ENCODE results near the gene SUMO2. TPM values are rescaled to one million over a fixed set of nuclear protein-coding genes. Genes with fewer than 3 reads are reported as not detected.
"Not testable (repeated sequence)": the region's sequence is repeated elsewhere in the genome, so short reads cannot be mapped to it uniquely, and the experiment has no call there.

The SUMO2 gene
- total RNA-seq, 1 donor from 2014 or later = 658 TPM

DNA sequence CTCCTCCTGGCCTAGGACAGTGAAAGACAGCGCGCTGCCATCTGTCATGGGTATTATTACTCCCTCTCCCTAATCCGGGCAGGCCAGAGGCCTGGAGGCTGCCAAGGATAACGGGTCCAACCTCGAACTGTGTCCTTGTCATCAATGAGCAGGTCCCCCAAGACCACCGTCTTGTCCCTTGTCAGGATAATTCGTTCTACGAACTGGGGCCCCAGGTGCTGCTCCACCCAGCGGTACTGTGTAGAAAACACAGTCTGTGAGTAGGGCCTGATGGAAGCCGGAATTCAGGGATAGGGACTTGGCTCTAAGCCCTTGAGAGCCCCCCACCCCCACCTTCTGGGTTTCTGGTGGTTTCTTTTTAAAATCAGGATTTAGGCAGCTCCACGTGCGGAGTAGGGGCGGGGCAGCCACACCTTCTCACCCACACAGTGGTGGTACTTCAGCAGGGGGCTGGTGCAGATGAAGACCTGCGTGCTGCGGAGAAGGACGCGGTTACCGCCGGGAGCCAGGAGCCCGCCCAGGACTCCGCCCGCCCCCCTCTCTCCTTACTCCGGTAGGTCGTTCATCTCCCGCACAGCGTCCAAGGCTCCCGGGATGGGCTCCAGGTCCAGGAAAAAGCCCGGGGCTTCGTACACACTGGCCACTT is 52.0 kb downstream of the SUMO2 start:
- intact Hi-C loops (cut with micrococcal nuclease) = loop anchor here (2.0 to 5.0 kb wide), 3 partner anchors 16 to 52 kb away; partner anchors contain the start of genes JPT1 and SUMO2
- Mint-ChIP-seq H3K27me3 (no peaks in the 10 kb centered on the region), H3K4me3 (peak overlapping the region; percentile 91), H3K4me1 (peaks cover 24% of the 10 kb centered on the region), H3K27ac (peak overlapping the region; percentile 87), H3K9me3 (no peaks in the 10 kb centered on the region), H3K36me3 (ENCODE audit: low read depth) (peaks cover 23% of the 10 kb centered on the region)
- peak; percentile 81 for DNase-seq

GRCh38 chr17:75130059-75130631 is 52.6 kb downstream of the SUMO2 start:
- Mint-ChIP-seq H3K9me3 (no peaks in the 10 kb centered on the region), H3K4me1 (peaks cover 26% of the 10 kb centered on the region), H3K36me3 (ENCODE audit: low read depth) (peaks cover 20% of the 10 kb centered on the region), H3K27me3 (no peaks in the 10 kb centered on the region), H3K4me3 (peak overlapping the region; percentile 91), H3K27ac (no peak overlapping the region)
- DNase-seq = no peak
- intact Hi-C loops (cut with micrococcal nuclease) = loop anchor here (2.0 to 5.0 kb wide), 3 partner anchors 15 to 52 kb away; partner anchors contain the start of genes JPT1 and SUMO2

DNA sequence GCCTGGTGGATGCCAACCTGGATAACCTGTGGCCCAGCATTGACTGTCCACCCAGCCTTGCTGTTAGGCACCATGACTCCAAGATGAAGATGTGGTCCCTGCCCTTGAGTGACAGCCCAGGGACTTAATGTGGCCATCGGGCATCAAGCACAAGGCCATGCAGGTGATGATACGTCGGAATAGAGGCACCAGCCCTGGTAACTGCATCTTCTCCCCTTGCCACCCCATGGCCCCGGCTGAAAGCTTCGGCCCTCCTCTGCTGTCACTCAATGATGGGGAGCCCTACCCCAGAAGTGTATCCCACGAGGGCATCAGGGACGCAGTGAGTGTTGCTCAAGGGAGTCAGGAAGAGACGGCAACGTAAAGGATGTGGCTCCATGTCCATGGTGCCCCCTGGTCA is 53.2 kb downstream of the SUMO2 start:
- no peaks in the 10 kb centered on the region for H3K9me3 Mint-ChIP-seq
- H3K36me3 Mint-ChIP-seq (ENCODE audit: low read depth) = peaks cover 19% of the 10 kb centered on the region
- intact Hi-C loops (cut with micrococcal nuclease) = no loop called here
- no peak for DNase-seq
- H3K4me3 Mint-ChIP-seq = peak overlapping the region; percentile 60
- peak overlapping the region; percentile 62 for H3K27ac Mint-ChIP-seq
- no peaks in the 10 kb centered on the region for H3K27me3 Mint-ChIP-seq
- peaks cover 32% of the 10 kb centered on the region for H3K4me1 Mint-ChIP-seq

DNA sequence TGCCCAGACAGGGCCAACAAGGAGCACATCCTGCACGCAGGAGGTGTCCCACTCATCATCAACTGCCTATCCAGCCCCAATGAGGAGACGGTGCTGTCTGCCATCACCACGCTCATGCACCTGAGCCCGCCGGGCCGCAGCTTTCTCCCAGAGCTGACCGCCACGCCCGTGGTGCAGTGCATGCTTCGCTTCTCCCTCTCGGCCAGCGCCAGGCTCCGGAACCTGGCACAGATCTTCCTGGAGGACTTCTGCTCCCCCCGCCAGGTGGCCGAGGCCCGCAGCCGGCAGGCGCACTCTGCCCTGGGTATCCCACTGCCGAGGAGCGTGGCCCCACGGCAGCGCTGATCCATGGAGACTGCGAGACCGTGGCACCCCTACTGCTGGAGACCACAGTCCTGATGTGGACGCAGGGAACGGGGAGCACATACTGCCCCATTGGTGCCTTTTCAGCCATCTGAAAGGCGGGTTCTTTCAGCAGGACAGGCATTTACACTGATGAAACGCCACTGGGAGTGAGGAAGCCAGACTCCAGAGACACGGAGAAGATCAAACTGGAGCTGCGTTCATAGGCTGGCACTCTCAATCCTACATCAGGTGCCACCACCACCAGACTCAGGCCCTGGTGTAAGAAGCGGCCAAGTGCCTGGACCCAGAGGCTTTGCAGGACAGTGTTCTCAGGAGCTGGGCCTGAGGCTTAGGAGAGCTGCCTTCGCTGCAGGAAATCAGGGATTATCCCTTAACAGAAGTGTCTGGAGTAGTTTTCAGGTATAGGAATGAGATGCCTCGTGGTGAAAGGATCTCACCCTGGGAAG is 53.9 kb downstream of the SUMO2 start:
- intact Hi-C loops (cut with micrococcal nuclease) = no loop called here
- H3K27ac Mint-ChIP-seq = no peak overlapping the region
- peak overlapping the region; percentile 30 for H3K4me3 Mint-ChIP-seq

GRCh38 chr17:75127936-75128335 is 54.8 kb downstream of the SUMO2 start:
- H3K27ac Mint-ChIP-seq; H3K27me3 Mint-ChIP-seq; H3K9me3 Mint-ChIP-seq; DNase-seq; intact Hi-C loops (cut with micrococcal nuclease); H3K4me3 Mint-ChIP-seq: not testable (repeated sequence)
- peaks cover 36% of the 10 kb centered on the region for H3K4me1 Mint-ChIP-seq
- peaks cover 23% of the 10 kb centered on the region for H3K36me3 Mint-ChIP-seq (ENCODE audit: low read depth)

More for the DNA sequence above, 53.9 kb downstream of the SUMO2 start:
- H3K36me3 Mint-ChIP-seq (ENCODE audit: low read depth) = peaks cover 22% of the 10 kb centered on the region
- DNase-seq = no peak
- H3K27me3 Mint-ChIP-seq = no peaks in the 10 kb centered on the region
- no peaks in the 10 kb centered on the region for H3K9me3 Mint-ChIP-seq
- peaks cover 39% of the 10 kb centered on the region for H3K4me1 Mint-ChIP-seq

DNA sequence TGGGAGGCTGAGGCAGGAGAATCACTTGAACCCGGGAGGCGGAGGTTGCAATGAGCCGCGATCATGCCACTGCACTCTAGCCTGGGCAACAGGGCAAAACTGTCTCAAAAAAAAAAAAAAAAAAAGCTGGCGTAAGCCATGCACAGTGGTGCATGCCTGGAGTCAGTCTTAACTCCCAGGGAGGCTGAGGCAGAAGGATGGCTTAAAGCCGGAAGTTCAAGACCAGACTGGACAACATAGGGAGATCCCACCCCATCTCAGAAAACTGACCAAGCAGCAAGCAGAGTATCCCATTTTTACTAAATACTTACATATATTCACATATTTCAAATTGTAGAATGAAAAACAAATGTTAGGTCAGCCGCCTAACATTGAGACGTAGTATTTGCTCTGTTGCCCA is 55.8 kb downstream of the SUMO2 start:
- intact Hi-C loops (cut with micrococcal nuclease) = no loop called here
- Mint-ChIP-seq H3K9me3 (no peaks in the 10 kb centered on the region), H3K36me3 (ENCODE audit: low read depth) (peaks cover 24% of the 10 kb centered on the region), H3K4me3 (no peak overlapping the region), H3K27ac (peak overlapping the region; percentile 29), H3K27me3 (no peaks in the 10 kb centered on the region), H3K4me1 (peaks cover 32% of the 10 kb centered on the region)
- DNase-seq = no peak

DNA sequence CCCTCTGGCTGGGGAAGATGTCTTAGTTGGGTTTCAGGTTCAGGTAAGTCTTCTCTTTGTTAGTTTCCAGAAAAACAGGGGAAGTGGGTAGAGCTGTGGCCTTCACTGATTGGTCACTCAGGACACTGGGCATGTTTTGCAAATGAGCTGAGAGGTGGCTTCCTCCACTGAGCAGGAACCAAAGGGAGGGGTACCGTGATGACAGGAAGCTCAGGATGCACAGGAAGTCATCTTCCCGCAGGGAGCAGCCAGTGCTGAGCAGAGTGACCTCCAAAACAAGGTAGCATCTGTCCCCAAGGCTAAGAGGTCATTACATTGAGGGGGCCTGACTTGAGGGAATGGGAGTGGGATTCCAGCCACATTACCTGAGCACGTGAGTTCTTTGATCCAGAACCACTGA is 56.8 kb downstream of the SUMO2 start:
- Mint-ChIP-seq H3K9me3 (no peaks in the 10 kb centered on the region), H3K36me3 (ENCODE audit: low read depth) (peaks cover 30% of the 10 kb centered on the region), H3K4me1 (peaks cover 36% of the 10 kb centered on the region), H3K27me3 (no peaks in the 10 kb centered on the region), H3K27ac (peak overlapping the region; percentile 75), H3K4me3 (peak overlapping the region; percentile 1)
- intact Hi-C loops (cut with micrococcal nuclease) = no loop called here
- peak; percentile 72 for DNase-seq

GRCh38 chr17:75124819-75125162 is 58.0 kb downstream of the SUMO2 start:
- Mint-ChIP-seq H3K27me3 (no peaks in the 10 kb centered on the region), H3K4me1 (peaks cover 30% of the 10 kb centered on the region), H3K9me3 (no peaks in the 10 kb centered on the region), H3K27ac (peak overlapping the region; percentile 80), H3K36me3 (ENCODE audit: low read depth) (peaks cover 28% of the 10 kb centered on the region), H3K4me3 (peak overlapping the region; percentile 18)
- intact Hi-C loops (cut with micrococcal nuclease) = no loop called here
- no peak for DNase-seq

DNA sequence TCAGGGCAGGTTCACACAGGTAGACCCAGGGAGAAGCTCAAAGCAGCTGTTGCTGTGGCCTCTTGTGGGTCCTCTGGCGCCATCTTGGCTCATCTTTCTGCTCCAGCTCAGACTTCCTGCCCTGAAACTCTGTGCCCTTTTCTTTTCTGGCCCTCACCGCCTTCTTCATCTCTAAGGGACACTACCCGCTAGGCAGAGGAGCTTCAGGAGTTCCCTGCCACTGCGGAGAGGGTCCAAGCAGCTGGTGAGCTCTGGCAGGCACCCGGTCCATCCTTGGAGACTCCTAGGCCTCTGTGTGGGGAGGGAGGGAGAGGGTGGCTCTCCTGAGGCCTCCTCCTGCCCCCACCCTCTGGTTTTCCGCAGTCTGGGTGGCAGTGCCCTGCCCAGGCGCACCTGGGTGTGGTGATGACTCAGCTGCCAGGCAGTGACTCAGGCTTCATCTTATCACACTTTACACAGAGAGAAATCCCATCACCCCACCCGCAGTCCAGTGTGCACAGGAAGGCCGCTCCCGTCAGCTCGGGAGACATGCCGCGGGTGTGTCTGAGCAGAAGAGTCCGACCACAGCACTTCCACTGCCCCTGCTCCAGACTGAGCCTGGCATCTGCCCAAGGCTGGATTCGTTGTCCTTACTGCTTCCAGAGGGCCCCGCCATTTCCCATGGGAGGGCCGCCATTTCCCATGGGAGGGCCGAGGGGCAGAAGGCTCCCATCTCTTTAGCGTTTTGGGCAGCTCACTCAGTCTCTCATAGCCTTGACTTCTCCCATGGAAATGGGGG is 58.5 kb downstream of the SUMO2 start:
- Mint-ChIP-seq H3K27me3 (no peaks in the 10 kb centered on the region), H3K4me3 (peak overlapping the region; percentile 42), H3K36me3 (ENCODE audit: low read depth) (peaks cover 25% of the 10 kb centered on the region), H3K9me3 (no peaks in the 10 kb centered on the region), H3K27ac (peak overlapping the region; percentile 80), H3K4me1 (peaks cover 27% of the 10 kb centered on the region)
- intact Hi-C loops (cut with micrococcal nuclease) = no loop called here
- DNase-seq = peak; percentile 79

GRCh38 chr17:75118307-75118706 is 64.5 kb downstream of the SUMO2 start:
- intact Hi-C loops (cut with micrococcal nuclease) = loop anchor here (10.0 kb wide), 1 partner anchor 154 kb away; no protein-coding TSS in a partner anchor
- H3K27me3 Mint-ChIP-seq = no peaks in the 10 kb centered on the region
- H3K27ac Mint-ChIP-seq = no peak overlapping the region
- no peak for DNase-seq
- no peaks in the 10 kb centered on the region for H3K9me3 Mint-ChIP-seq
- peaks cover 24% of the 10 kb centered on the region for H3K4me1 Mint-ChIP-seq
- no peak overlapping the region for H3K4me3 Mint-ChIP-seq
- H3K36me3 Mint-ChIP-seq (ENCODE audit: low read depth) = peaks cover 37% of the 10 kb centered on the region

DNA sequence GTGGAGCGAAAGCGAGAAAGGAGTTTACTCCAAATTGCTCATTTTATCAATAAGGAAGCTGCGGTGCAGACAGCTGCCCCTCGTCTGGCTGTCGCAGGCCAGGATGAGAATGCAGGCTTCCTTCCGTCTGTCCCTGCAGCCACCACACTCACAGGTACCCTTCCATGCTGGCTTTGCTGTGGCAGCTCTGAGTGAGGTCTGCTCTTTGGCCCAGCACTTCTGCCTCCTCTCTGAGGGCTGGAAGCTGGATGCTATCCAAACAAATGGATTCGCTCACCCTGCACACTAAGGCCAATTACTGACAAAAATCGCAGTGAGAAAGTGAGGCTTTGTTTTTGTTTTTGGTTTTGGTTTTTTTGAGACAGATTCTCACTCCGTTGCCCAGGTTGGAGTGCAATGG is 66.0 kb downstream of the SUMO2 start:
- H3K27me3 Mint-ChIP-seq = no peaks in the 10 kb centered on the region
- intact Hi-C loops (cut with micrococcal nuclease) = loop anchor here (10.0 kb wide), 1 partner anchor 152 kb away; no protein-coding TSS in a partner anchor
- DNase-seq = no peak
- H3K9me3 Mint-ChIP-seq = no peaks in the 10 kb centered on the region
- no peak overlapping the region for H3K4me3 Mint-ChIP-seq
- peaks cover 38% of the 10 kb centered on the region for H3K36me3 Mint-ChIP-seq (ENCODE audit: low read depth)
- H3K4me1 Mint-ChIP-seq = peaks cover 28% of the 10 kb centered on the region
- no peak overlapping the region for H3K27ac Mint-ChIP-seq

All from activated CD4-positive, alpha-beta T cell treated with anti-CD3 and anti-CD28 coated beads, Interleukin-2, amount 10 ng/mL, durations not matched to agents 24 days and 14 days (primary cell).